ENCODE measurements around the gene ELK1. TPM values are rescaled to one million over a fixed set of nuclear protein-coding genes. Genes with fewer than 3 reads are reported as not detected.

Gene ELK1
- total and polyA plus RNA-seq, 2 of the 4 experiments (the other 2 are of a cell fraction) = 10.0 to 24.3 TPM

DNA sequence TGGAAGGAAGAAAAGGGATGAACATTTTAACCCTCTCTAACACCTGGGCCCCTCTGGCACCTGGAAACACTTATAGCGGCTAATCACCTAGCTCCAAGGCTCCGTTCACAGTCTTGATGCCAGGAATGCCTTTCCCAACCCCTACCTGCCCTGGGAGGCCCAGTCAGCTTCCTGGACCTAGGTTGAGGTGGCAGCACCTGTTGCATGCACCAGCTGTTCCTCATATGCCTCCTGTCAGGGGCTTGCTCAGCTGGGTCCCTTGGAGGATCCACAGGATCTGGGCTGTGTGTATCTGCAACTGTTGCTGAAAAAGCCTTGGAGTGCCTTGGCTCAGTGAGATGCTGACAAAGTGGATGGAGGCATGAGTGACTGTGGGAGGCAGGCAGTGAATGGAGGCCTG is 25.0 kb downstream of the ELK1 start:
- in situ Hi-C loops (cut with MboI; ENCODE audit: low sequenced_read_pairs) = loop anchor here (25.0 kb wide), 1 partner anchor 413 kb away; the partner anchor contains the start of gene CDK16
- WGBS, 2 experiments (ENCODE audit: extremely low coverage in 2 of 2, insufficient read length in 1 of 2) = no CpG with 5 or more reads among the region's 2 CpGs
- TF ChIP-seq RCOR1 (IDR thresholded peaks at IDR 0.05; ENCODE audit: insufficient replicate concordance, low read length) = no peak

More for the DNA sequence above, 25.0 kb downstream of the ELK1 start:
- dilution Hi-C loops (cut with HindIII; ENCODE audit: low sequenced_read_pairs, unreplicated experiment) = no loop called here
- Histone ChIP-seq H2BK20ac (ENCODE audit: low read depth, low read length) (no peak overlapping the region), H4K91ac (ENCODE audit: insufficient read depth, low read depth, low read length) (no peak overlapping the region), H3K18ac (ENCODE audit: low read depth, low read length) (no peak overlapping the region), H4K5ac (ENCODE audit: low read depth, low read length) (no peak overlapping the region), H2BK120ac (ENCODE audit: low read depth, low read length) (no peak overlapping the region), H2AK5ac (ENCODE audit: low read depth, low read length) (no peak overlapping the region), H3K14ac (replicated peaks; ENCODE audit: low read depth, low read length) (no peak overlapping the region), H3K9me1 (ENCODE audit: insufficient read depth, low read length) (no peaks in the 10 kb centered on the region), H3K27ac (ENCODE audit: insufficient read depth, low read length) (no peak overlapping the region), H3K9ac (ENCODE audit: low read depth, low read length) (no peak overlapping the region), H3K4ac (ENCODE audit: low read depth, low read length) (no peak overlapping the region), H3K27me3 (ENCODE audit: control insufficient read depth, insufficient read depth, low read length) (no peaks in the 10 kb centered on the region; the same call in 1 of the 2 replicates), H3K79me1 (ENCODE audit: low read depth in 1 of 2, low read length in 2 of 2) (no peaks in the 10 kb centered on the region), H4K8ac (ENCODE audit: low read depth in 2 of 2, low read length in 2 of 2) (no peak overlapping the region), H3K4me3 (ENCODE audit: insufficient read depth, low read depth, low read length) (no peak overlapping the region), H4K20me1 (ENCODE audit: insufficient read depth, low read length) (no peaks in the 10 kb centered on the region; the same call in 1 of the 2 replicates), H2AK9ac (replicated peaks; ENCODE audit: low read depth, low read length, poor library complexity) (no peak overlapping the region), H2BK5ac (ENCODE audit: low read depth, low read length, poor library complexity, severe bottlenecking) (no peak overlapping the region), H2BK15ac (ENCODE audit: low read depth, low read length) (no peak overlapping the region), H3K9me3 (ENCODE audit: control insufficient read depth, insufficient read depth, low read length) (no peaks in the 10 kb centered on the region), H3K36me3 (ENCODE audit: control insufficient read depth, insufficient read depth, low read length) (no peaks in the 10 kb centered on the region), H3K4me1 (ENCODE audit: control insufficient read depth, insufficient read depth, low read length) (no peaks in the 10 kb centered on the region), H3K56ac (ENCODE audit: extremely low read depth, insufficient read depth, low read length) (no peak overlapping the region), H2AFZ (replicated peaks; ENCODE audit: low read length, poor library complexity) (no peak overlapping the region), H3K23ac (ENCODE audit: low read depth, low read length) (no peak overlapping the region), H3K4me2 (ENCODE audit: low read depth, low read length) (no peak overlapping the region)
- BruUV-seq (replicated peaks) = no TSS peak
- ChIA-PET POLR2A (ENCODE audit: unreplicated experiment) (no interaction called here), CTCF (no interaction called here)
- DNase-seq = no peak
- ATAC-seq (ENCODE audit: low read depth) = no peak
- intact Hi-C loops (cut with micrococcal nuclease) = no loop called here

Measured in IMR-90 (cell line).